Measurements from ENCODE around the gene SLC12A2.

DNA sequence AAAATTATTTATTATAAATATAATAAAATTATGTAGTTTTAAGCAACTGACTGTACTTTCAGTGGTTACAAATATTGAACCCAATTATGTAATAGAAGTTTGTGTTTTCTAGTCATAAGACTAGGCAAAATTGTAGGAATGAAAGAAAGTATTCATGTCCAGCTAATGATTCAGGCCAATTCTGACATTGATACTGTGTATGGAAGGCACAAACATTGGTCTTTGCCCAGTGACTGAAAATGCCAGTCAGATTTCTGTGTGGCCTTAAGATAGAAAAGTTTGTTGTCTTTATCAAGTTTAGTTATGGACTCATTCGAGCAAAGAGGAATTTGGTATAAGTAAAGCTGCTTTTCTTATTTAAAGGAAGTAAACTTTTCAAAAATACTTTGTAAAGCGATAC, 60.3 kb downstream of the SLC12A2 start:
- TF ChIP-seq CTCF (optimal IDR thresholded peaks at IDR 0.05 in 1 of 3, IDR thresholded peaks at IDR 0.05 in 1 of 3, conservative IDR thresholded peaks at IDR 0.05 in 1 of 3; ENCODE audit: extremely low read depth in 1 of 3, insufficient read depth in 2 of 3, low read length in 3 of 3) (no peak), EZH2 (IDR thresholded peaks at IDR 0.05; ENCODE audit: low read length) (no peak)

All from keratinocyte (primary cell).